H1 (cell line): ENCODE results near the gene ATG4D. TPM values are rescaled to one million over a fixed set of nuclear protein-coding genes. Genes with fewer than 3 reads are reported as not detected.

Experiments used
- TEAD4 ChIP-seq: IDR thresholded peaks from 2 replicates; pipeline ENCODE4 v1.6.1; 2012; ENCODE audit warnings: low read depth, low read length, inconsistent platforms, mixed read lengths
- polyA plus RNA-seq, 7 experiments: library from polyadenylated mRNA; depleted of rRNA in 3 of 7; stranded (reverse) in 5 of 7; unstranded in 2 of 7; fragments of >200 nt in 5 of 7; fragments of 200-250 nt in 2 of 7; gene quantifications; 1 replicate in 5 of 7; 2 replicates in 1 of 7; 4 replicates in 1 of 7; pipeline versions ENCODE4 v1.2.1 to v1.2.3, GENCODE V29; 2011 to 2013; ENCODE audit warnings: missing spikeins in 2 of 7, mixed read lengths in 2 of 7
- total RNA-seq: library from RNA; stranded (reverse); fragmentation: NEBNext Ultra II Directional; extraction: Animal tissue kit (Norgen Biotek cat#: 25700); gene quantifications from 2 replicates; pipeline ENCODE4 v1.2.1, GENCODE V29; 2021

Gene ATG4D
- total and polyA plus RNA-seq, 2 of the 8 experiments (the other 6 are each of a cell fraction or from before 2014, with no cell fraction given), result 39.6 to 43.7 TPM

GRCh38 chr19:10514211-10515145, 29.2 kb upstream of the ATG4D start (continued):
- TF ChIP-seq TEAD4, result peak; percentile 79; the same call in 1 of the 2 replicates
